HepG2 (cell line): ENCODE measurements around the gene BAHD1. TPM values are rescaled to one million over a fixed set of nuclear protein-coding genes. Genes with fewer than 3 reads are reported as not detected.

Source experiments
- GABPA ChIP-seq, 2 experiments: IDR thresholded peaks; 2 replicates each; pipeline ENCODE4 v1.6.1; 2011 to 2016; ENCODE audit warnings: low read depth in 2 of 2, low read length in 1 of 2, missing biosample characterization in 1 of 2, missing genetic modification characterization in 1 of 2
- HNF4A ChIP-seq: sonication (generic); formaldehyde crosslinking; IDR thresholded peaks from 2 replicates; pipeline ENCODE4 v1.4.0; 2020; ENCODE audit warnings: missing genetic modification reagents
- HOXA3 ChIP-seq: sonication (generic); formaldehyde crosslinking; IDR thresholded peaks from 2 replicates; pipeline ENCODE4 v1.5.0; 2020; ENCODE audit warnings: missing genetic modification reagents
- HOXA7 ChIP-seq: sonication (generic); formaldehyde crosslinking; IDR thresholded peaks from 2 replicates; pipeline ENCODE4 v1.8.1; 2022; ENCODE audit warnings: mild to moderate bottlenecking, missing genetic modification reagents, moderate library complexity
- MAFG ChIP-seq: sonication (generic); formaldehyde crosslinking; IDR thresholded peaks from 2 replicates; pipeline ENCODE4 v1.5.1; 2020; ENCODE audit warnings: mild to moderate bottlenecking, missing genetic modification reagents
- NFATC3 ChIP-seq: sonication (generic); formaldehyde crosslinking; IDR thresholded peaks from 2 replicates; pipeline ENCODE4 v1.5.1; 2020; ENCODE audit warnings: mild to moderate bottlenecking, missing genetic modification reagents
- NFKB2 ChIP-seq: sonication (generic); formaldehyde crosslinking; IDR thresholded peaks from 2 replicates; pipeline ENCODE4 v1.4.0; 2020; ENCODE audit warnings: missing genetic modification reagents, borderline replicate concordance
- RFXANK ChIP-seq: IDR thresholded peaks from 2 replicates; pipeline ENCODE4 v1.6.1; 2016
- RXRA ChIP-seq: sonication (generic); formaldehyde crosslinking; IDR thresholded peaks from 2 replicates; pipeline ENCODE4 v1.5.1; 2020; ENCODE audit warnings: missing genetic modification reagents
- TBL1XR1 ChIP-seq: fragments of 150-350 bp; IDR thresholded peaks from 2 replicates; pipeline ENCODE4 v1.6.1; 2014; ENCODE audit warnings: borderline replicate concordance, low read length; ENCODE audit not compliant: partially characterized antibody
- TRIM24 ChIP-seq: sonication (generic); formaldehyde crosslinking; IDR thresholded peaks from 2 replicates; pipeline ENCODE4 v1.8.0; 2022; ENCODE audit warnings: mild to moderate bottlenecking, missing genetic modification reagents
- ZFAT ChIP-seq: sonication (generic); formaldehyde crosslinking; conservative IDR thresholded peaks from 2 replicates; pipeline ENCODE4 v1.8.1; 2023; ENCODE audit warnings: missing genetic modification reagents, inconsistent platforms
- ZNF788 ChIP-seq: sonication (generic); formaldehyde crosslinking; IDR thresholded peaks from 2 replicates; pipeline ENCODE4 v1.5.0; 2020; ENCODE audit warnings: mild to moderate bottlenecking, missing genetic modification reagents, borderline replicate concordance
- polyA plus RNA-seq, 8 experiments: library from polyadenylated mRNA; depleted of rRNA in 3 of 8; stranded (reverse) in 7 of 8; unstranded in 1 of 8; fragments of >200 nt; fragmentation: Illumina TruSeq in 4 of 8; extraction: Trizol in 4 of 8; gene quantifications; 2 replicates each; pipeline versions ENCODE4 v1.2.1 to v1.2.3, GENCODE V29; 2011 to 2016; ENCODE audit warnings: low read depth in 4 of 8, missing spikeins in 1 of 8, mixed read lengths in 1 of 8; ENCODE audit not compliant: insufficient read depth in 1 of 8
- total RNA-seq, 5 experiments: library from RNA; depleted of rRNA; stranded (reverse); fragments of >200 nt; fragmentation: Illumina TruSeq; extraction: Trizol; gene quantifications; 2 replicates each; pipeline ENCODE4 v1.2.3, GENCODE V29; 2016; ENCODE audit warnings: low read depth in 1 of 5
- TF ChIP-seq, protein P1 (sequence below): sonication (generic); formaldehyde crosslinking; IDR thresholded peaks from 2 replicates; pipeline ENCODE4 v1.8.1; 2022; ENCODE audit warnings: low read depth, mild to moderate bottlenecking, missing genetic modification reagents
- TF ChIP-seq, protein P2 (sequence below): sonication (generic); formaldehyde crosslinking; IDR thresholded peaks from 2 replicates; pipeline ENCODE4 v1.4.0; 2020; ENCODE audit warnings: missing genetic modification reagents
- TF ChIP-seq, protein P3 (sequence below): sonication (generic); formaldehyde crosslinking; IDR thresholded peaks from 2 replicates; pipeline ENCODE4 v1.4.0; 2020; ENCODE audit warnings: missing genetic modification reagents, borderline replicate concordance
- TF ChIP-seq, protein P4 (sequence below): sonication (generic); formaldehyde crosslinking; IDR thresholded peaks from 2 replicates; pipeline ENCODE4 v1.4.0; 2020; ENCODE audit warnings: missing genetic modification reagents
- TF ChIP-seq, protein P5 (sequence below): sonication (generic); formaldehyde crosslinking; IDR thresholded peaks from 2 replicates; pipeline ENCODE4 v1.5.1; 2020; ENCODE audit warnings: mild to moderate bottlenecking, missing genetic modification reagents, borderline replicate concordance

Gene BAHD1
- total and polyA plus RNA-seq, 2 of the 13 experiments (the other 11 are each of a cell fraction or from before 2014, with no cell fraction given): 3.3 to 8.7 TPM

DNA sequence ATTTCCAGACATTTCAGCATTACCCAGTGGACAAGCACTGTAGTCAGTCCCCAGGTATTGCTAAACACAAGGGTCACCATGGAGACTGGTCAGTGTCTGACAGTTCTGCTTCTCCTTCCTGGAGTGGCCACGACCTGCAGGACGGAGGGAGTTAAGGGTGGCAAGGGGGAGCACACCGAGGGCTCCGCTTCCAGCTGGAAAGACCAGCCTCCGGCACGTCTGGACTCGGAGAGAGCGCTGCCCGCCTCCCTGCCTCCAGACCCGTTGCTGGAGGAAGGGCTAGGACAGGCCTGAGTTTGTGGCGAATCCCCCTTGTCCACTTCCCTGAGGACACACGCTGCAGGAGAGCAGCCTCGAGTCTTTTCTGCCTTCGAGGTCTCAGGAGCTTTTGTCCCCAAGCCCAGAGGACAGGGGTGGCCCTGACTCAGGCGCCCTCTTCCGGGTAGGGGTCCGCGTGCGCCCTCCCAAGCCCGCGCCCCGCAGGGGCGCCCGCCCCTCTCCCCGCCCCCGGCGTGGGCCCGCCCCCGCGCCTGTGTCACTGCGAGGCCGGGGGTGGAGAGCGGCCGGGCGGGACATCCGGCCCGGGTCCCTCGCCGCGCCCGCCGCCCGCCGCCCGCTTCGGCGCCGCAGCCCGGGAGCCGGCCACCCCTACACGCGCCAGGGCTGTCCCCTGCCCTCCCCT lies 29.8 kb downstream of the BAHD1 start, which contains the start of gene CHST14 (continued):
- TF ChIP-seq, protein P1, sequence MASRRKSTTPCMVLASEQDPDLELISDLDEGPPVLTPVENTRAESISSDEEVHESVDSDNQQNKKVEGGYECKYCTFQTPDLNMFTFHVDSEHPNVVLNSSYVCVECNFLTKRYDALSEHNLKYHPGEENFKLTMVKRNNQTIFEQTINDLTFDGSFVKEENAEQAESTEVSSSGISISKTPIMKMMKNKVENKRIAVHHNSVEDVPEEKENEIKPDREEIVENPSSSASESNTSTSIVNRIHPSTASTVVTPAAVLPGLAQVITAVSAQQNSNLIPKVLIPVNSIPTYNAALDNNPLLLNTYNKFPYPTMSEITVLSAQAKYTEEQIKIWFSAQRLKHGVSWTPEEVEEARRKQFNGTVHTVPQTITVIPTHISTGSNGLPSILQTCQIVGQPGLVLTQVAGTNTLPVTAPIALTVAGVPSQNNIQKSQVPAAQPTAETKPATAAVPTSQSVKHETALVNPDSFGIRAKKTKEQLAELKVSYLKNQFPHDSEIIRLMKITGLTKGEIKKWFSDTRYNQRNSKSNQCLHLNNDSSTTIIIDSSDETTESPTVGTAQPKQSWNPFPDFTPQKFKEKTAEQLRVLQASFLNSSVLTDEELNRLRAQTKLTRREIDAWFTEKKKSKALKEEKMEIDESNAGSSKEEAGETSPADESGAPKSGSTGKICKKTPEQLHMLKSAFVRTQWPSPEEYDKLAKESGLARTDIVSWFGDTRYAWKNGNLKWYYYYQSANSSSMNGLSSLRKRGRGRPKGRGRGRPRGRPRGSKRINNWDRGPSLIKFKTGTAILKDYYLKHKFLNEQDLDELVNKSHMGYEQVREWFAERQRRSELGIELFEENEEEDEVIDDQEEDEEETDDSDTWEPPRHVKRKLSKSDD (CRISPR knock-in tag): 0 out of 2 replicates have a peak, but pooled peaks have one; percentile 20
- TF ChIP-seq, protein P2, sequence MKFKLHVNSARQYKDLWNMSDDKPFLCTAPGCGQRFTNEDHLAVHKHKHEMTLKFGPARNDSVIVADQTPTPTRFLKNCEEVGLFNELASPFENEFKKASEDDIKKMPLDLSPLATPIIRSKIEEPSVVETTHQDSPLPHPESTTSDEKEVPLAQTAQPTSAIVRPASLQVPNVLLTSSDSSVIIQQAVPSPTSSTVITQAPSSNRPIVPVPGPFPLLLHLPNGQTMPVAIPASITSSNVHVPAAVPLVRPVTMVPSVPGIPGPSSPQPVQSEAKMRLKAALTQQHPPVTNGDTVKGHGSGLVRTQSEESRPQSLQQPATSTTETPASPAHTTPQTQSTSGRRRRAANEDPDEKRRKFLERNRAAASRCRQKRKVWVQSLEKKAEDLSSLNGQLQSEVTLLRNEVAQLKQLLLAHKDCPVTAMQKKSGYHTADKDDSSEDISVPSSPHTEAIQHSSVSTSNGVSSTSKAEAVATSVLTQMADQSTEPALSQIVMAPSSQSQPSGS: no peak
- no peak for TF ChIP-seq HOXA7 (CRISPR knock-in tag)
- TF ChIP-seq ZFAT (CRISPR knock-in tag): no peak
- TF ChIP-seq RFXANK (CRISPR knock-in tag): no peak
- TF ChIP-seq, protein P3, sequence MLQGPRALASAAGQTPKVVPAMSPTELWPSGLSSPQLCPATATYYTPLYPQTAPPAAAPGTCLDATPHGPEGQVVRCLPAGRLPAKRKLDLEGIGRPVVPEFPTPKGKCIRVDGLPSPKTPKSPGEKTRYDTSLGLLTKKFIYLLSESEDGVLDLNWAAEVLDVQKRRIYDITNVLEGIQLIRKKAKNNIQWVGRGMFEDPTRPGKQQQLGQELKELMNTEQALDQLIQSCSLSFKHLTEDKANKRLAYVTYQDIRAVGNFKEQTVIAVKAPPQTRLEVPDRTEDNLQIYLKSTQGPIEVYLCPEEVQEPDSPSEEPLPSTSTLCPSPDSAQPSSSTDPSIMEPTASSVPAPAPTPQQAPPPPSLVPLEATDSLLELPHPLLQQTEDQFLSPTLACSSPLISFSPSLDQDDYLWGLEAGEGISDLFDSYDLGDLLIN (CRISPR knock-in tag): no peak
- TF ChIP-seq, protein P4, sequence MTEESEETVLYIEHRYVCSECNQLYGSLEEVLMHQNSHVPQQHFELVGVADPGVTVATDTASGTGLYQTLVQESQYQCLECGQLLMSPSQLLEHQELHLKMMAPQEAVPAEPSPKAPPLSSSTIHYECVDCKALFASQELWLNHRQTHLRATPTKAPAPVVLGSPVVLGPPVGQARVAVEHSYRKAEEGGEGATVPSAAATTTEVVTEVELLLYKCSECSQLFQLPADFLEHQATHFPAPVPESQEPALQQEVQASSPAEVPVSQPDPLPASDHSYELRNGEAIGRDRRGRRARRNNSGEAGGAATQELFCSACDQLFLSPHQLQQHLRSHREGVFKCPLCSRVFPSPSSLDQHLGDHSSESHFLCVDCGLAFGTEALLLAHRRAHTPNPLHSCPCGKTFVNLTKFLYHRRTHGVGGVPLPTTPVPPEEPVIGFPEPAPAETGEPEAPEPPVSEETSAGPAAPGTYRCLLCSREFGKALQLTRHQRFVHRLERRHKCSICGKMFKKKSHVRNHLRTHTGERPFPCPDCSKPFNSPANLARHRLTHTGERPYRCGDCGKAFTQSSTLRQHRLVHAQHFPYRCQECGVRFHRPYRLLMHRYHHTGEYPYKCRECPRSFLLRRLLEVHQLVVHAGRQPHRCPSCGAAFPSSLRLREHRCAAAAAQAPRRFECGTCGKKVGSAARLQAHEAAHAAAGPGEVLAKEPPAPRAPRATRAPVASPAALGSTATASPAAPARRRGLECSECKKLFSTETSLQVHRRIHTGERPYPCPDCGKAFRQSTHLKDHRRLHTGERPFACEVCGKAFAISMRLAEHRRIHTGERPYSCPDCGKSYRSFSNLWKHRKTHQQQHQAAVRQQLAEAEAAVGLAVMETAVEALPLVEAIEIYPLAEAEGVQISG (CRISPR knock-in tag): peak; percentile 69
- peak; percentile 49; the same call in 1 of the 2 replicates for TF ChIP-seq NFKB2 (CRISPR knock-in tag)
- no peak for TF ChIP-seq TBL1XR1
- TF ChIP-seq GABPA (IDR thresholded peaks at IDR 0.05; ENCODE audit: low read depth, low read length): peak; percentile 65
- TF ChIP-seq GABPA (CRISPR knock-in tag; IDR thresholded peaks at IDR 0.05; ENCODE audit: low read depth): peak; percentile 19; the same call in 1 of the 2 replicates
- 0 out of 2 replicates have a peak, but pooled peaks have one; percentile 29 for TF ChIP-seq ZNF788 (CRISPR knock-in tag)
- no peak for TF ChIP-seq MAFG (CRISPR knock-in tag)
- TF ChIP-seq TRIM24: no peak
- TF ChIP-seq NFATC3 (CRISPR knock-in tag): no peak
- TF ChIP-seq, protein P5, sequence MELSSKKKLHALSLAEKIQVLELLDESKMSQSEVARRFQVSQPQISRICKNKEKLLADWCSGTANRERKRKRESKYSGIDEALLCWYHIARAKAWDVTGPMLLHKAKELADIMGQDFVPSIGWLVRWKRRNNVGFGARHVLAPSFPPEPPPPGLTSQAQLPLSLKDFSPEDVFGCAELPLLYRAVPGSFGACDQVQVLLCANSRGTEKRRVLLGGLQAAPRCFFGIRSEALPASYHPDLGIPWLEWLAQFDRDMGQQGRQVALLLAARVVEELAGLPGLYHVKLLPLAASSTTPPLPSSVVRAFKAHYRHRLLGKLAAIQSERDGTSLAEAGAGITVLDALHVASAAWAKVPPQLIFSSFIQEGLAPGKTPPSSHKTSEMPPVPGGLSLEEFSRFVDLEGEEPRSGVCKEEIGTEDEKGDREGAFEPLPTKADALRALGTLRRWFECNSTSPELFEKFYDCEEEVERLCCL: no peak
- TF ChIP-seq HNF4A (CRISPR knock-in tag): peak; percentile 8; the same call in 1 of the 2 replicates
- 0 out of 2 replicates have a peak, but pooled peaks have one; percentile 37 for TF ChIP-seq HOXA3 (CRISPR knock-in tag)
- peak; percentile 13; the same call in 1 of the 2 replicates for TF ChIP-seq RXRA
